HEK293 (cell line): ENCODE results near the gene LIN7A.

ENCODE experiments used
- SP3 ChIP-seq: fragments of 450-650 bp; formaldehyde crosslinking; IDR thresholded peaks from 2 replicates; pipeline ENCODE4 v1.5.1; 2016; ENCODE audit warnings: missing biosample characterization, missing genetic modification characterization
- ZBTB21 ChIP-seq: fragments of 450-650 bp; formaldehyde crosslinking; IDR thresholded peaks from 2 replicates; pipeline ENCODE4 v1.5.1; 2017; ENCODE audit warnings: missing biosample characterization, missing genetic modification characterization
- ZBTB8A ChIP-seq: fragments of 450-650 bp; formaldehyde crosslinking; IDR thresholded peaks from 2 replicates; pipeline ENCODE4 v1.5.1; 2016; ENCODE audit warnings: missing biosample characterization, missing genetic modification characterization
- ZNF121 ChIP-seq: fragments of 450-650 bp; formaldehyde crosslinking; IDR thresholded peaks from 2 replicates; pipeline ENCODE4 v1.5.1; 2016; ENCODE audit warnings: missing biosample characterization, missing genetic modification characterization
- ZNF404 ChIP-seq: fragments of 450-650 bp; formaldehyde crosslinking; IDR thresholded peaks from 2 replicates; pipeline ENCODE4 v1.5.1; 2017; ENCODE audit warnings: missing biosample characterization, missing genetic modification characterization
- TF ChIP-seq, protein P1 (sequence below): fragments of 450-650 bp; formaldehyde crosslinking; IDR thresholded peaks from 2 replicates; pipeline ENCODE4 v1.5.1; 2016; ENCODE audit warnings: missing biosample characterization, missing genetic modification characterization

DNA sequence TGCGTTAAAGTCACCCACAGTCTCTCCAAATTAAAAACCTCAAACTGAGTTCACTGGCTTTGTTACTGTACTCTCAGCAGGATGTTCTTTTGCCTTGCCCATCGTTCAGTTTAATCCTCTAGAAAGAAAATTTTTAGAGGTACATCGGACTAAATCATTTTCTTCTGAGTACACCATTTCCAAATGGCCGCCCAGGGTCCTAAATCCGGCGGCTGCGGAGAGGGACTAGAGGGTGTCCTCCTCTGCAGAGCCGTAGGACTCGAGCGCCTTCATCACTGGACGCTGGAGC, 1.4 kb downstream of the LIN7A start:
- TF ChIP-seq, protein P1, sequence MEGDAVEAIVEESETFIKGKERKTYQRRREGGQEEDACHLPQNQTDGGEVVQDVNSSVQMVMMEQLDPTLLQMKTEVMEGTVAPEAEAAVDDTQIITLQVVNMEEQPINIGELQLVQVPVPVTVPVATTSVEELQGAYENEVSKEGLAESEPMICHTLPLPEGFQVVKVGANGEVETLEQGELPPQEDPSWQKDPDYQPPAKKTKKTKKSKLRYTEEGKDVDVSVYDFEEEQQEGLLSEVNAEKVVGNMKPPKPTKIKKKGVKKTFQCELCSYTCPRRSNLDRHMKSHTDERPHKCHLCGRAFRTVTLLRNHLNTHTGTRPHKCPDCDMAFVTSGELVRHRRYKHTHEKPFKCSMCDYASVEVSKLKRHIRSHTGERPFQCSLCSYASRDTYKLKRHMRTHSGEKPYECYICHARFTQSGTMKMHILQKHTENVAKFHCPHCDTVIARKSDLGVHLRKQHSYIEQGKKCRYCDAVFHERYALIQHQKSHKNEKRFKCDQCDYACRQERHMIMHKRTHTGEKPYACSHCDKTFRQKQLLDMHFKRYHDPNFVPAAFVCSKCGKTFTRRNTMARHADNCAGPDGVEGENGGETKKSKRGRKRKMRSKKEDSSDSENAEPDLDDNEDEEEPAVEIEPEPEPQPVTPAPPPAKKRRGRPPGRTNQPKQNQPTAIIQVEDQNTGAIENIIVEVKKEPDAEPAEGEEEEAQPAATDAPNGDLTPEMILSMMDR (tag by site-specific recombination): no peak
- TF ChIP-seq ZBTB21 (tag by site-specific recombination) (no peak), ZNF121 (no peak), SP3 (no peak), ZBTB8A (tag by site-specific recombination) (no peak), ZNF404 (tag by site-specific recombination) (no peak)
